HG03520 (cell line): ENCODE results near the gene GRAMD4.

Source experiments
- ATAC-seq: cut with Tn5 transposase; IDR thresholded peaks from one replicate; pipeline ENCODE4 v1.9.1; 2021; ENCODE audit warnings: mild to moderate bottlenecking, moderate library complexity; ENCODE audit not compliant: unreplicated experiment

GRAMD4 gene

DNA sequence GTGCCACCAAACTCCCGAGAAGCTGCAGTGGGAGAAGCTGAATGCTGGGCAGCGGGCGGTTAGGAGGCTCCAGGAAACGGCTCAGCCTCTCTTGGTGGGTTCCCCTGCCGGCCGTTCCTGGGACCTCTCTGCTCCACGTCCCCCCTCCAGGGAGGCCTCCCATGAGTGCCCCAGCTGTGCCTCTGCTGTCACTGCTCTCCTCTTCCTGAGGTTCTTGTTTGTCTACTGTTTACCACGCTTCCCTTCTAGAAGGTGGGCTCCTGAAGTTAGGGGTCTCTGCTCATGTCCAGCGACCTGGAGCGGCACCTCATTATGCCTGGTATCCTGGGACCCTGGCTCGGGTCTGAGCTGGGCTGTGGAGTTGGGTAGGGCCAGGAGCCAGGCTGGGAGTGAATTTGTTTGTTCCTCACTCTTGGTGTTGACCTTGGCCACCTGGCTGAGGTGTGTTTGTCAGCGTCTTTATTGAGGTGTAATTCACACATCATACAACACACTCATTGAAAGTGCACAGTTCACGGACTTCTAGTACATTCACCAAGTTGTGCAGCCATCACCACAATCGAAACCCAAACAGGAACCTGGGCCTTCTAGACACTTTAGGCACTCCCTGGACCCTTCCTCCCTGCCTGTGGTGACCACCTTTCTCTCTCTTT, 37.8 kb upstream of the GRAMD4 start:
- no peak for ATAC-seq

DNA sequence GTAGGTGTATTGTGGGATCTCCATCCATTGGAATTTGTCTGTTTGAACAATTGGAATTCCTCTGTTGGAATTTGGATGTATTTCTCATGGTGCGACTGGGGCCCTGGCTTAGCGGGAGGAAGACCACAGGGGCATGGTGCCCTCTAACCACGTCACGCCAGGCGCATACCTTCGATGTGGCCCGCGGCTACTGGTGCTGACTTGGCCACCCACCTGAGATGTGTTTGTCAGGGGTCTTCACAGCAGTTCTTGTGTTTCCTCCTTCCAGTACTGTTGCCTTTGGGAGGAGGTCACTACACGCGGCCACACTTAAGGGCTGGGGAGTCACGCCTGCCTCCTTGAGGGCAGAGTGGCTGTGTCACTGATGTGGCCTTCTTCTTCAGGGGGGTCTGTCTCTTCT, 36.6 kb upstream of the GRAMD4 start:
- ATAC-seq = no peak

DNA sequence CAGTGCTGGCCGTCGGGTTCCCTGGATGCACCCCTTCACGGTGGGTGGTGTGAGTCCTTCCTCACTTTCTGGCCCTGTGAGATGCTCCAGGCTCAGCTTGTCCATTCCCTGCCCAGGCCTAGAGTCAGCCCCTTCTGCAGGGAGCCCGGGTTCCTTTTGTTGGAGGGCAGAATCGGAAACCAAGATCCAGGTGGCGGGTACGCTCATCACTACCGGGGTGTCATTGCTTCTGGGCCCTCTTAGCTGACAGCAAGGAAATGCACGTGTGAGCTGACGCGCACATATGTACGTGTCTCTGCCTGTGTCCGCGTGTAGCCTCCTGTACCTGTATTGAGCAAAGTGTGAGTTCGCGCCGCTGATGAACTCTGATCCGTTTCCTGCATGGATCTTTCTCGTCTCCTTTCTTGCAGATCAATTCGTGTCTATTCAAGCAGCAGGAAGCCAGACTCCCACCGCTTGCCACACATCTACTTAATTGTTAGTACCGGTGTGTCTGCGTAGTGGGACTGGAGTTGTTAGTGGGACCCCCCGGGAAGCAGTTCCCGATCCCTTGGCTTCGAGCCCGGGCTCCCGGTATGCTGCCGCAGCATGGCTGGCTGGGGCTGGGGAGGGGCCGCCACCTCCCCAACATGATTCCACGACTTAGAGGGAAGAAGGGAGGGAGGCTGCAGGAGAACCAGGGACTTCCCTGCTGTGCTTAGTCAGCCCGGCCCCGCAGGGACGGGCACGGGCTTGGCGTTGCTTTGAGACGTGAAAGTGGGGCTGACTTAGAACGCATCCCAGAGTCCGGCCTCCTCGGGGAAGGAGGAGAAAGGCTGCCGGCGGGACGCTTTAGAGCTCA, 35.9 kb upstream of the GRAMD4 start:
- ATAC-seq = no peak

DNA sequence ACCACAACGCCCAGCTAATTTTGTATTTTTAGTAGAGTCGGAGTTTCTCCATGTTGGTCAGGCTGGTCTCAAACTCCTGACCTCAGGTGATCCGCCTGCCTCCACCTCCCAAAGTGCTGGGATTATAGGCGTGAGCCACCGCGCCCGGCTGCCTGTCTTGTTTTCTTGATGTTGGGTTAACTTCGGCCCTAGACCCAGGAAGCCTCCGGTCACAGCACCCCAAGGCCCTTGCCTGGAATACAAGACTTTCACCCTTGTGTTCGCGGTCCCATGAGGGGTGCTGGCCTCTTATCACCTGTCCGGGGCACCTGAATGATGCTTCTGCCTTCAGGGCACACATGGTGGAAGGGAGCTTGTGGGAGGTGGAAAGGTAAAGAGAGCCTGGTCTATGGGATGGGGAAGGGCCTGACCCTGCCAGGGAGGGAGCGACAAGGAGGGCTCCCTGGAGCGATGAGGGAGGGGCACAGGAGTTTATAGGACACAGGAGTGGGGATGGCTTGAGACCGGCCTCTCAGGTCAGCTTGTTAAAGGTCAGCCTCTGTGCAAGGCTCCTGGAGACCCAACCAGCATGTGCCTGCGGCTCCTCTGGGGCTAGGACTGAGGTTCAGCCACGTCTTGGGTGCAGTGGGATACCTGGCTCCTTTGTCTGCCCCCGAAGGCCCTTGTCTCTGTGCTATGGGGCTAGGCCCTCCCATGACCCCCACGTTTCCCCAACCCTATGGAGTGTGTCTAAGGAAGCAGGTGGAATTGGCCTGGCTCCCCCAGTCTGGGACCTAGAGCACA, 34.7 kb upstream of the GRAMD4 start:
- ATAC-seq = no peak

DNA sequence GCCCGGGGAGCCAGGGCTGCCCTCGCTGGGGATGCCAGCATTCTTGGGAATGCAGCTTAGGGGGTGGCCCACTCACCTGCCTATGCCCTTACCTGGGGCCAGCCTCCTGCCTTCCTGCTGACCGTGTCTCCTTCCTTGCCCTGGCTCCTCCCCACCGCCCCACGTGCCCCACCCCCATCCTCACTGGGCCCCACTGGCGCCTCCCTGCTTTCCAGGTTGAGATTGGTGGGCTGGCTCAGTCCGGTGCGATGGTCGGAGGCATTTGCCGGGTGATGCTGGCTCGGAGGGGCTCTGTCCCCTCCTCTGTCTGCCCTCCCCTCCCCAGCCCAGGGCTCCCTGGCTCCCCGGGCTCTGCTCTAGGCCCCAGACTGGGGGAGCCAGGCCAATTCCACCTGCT, 34.1 kb upstream of the GRAMD4 start:
- ATAC-seq = no peak

DNA sequence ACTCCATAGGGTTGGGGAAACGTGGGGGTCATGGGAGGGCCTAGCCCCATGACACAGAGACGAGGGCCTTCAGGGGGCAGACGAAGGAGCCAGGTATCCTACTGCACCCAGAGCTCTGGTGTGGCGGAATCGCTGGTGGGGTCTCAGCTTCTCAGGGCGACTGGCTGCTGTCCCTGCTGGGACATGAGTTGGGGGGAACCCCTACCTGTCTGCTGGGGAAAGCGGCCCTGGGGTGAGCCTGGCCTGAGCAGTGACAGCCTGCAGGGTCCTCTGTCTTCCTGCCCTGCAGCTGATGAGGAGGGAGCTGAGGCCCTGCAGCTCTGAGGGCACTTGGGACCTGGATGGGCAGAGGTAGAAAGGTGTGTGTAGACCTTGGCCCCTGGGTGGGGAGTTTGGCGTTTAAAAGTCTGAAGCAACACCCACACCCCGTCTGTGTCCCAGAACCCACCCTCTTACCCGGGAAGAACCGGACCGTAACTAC, 33.6 kb upstream of the GRAMD4 start:
- ATAC-seq = no peak

DNA sequence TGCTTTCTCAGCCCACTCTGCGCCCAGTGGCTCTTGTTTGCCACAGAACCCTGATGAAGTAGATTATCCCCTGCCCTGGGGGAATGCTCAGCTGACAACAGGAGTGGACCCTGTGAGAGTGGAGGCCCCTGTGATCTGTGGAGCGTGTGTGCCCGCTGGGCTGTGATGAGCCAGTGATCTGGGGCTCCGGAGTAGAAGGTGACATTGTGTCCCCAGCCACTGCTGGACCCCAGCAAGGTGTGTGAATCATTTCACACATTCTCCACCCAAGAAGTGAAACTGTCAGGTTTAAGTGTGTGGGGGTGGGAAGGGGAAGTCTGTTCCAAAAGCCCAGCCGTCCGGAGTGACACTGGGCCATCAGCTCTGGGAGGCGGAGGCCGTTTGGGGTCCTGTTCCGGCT, 33.1 kb upstream of the GRAMD4 start:
- peak; percentile 36 for ATAC-seq

DNA sequence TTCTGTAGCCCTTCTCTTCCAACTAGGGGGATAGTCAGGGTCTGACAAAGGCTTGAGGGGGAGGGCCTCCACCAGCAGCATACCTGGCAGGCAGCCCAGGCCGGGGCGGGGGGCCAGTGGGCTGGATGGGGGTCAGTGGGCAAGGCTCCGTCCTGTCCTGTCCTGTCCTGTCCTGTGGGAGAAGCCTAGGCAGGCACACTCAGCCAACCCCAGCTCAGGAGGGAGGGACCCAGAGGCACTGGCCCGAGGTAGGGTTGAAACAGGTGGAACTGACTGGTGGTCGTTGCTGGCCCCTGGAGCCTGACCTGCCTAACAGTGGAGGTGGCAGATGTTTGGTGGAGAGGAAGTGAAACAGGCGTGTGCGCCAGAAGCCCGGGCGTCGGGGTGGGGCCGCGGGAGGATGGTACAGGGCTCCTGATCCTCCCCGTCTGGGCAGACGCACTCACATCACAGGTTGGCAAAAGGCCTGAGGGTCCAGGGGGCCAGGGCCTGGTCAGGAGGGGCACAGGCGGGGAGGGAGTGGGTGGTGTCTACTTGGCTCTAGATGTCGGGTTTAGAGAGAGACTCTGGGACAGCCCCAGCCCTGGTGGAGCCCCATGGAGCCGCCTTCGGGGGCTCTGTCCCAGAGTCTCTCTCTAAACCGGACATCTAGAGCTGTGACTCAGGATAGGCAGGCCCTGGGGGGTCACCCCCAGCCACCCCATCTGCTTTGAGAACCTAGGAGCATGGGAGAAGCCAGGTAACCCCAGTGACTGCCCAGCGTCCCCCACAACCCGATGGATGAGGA, 32.5 kb upstream of the GRAMD4 start:
- ATAC-seq = peak; percentile 40

DNA sequence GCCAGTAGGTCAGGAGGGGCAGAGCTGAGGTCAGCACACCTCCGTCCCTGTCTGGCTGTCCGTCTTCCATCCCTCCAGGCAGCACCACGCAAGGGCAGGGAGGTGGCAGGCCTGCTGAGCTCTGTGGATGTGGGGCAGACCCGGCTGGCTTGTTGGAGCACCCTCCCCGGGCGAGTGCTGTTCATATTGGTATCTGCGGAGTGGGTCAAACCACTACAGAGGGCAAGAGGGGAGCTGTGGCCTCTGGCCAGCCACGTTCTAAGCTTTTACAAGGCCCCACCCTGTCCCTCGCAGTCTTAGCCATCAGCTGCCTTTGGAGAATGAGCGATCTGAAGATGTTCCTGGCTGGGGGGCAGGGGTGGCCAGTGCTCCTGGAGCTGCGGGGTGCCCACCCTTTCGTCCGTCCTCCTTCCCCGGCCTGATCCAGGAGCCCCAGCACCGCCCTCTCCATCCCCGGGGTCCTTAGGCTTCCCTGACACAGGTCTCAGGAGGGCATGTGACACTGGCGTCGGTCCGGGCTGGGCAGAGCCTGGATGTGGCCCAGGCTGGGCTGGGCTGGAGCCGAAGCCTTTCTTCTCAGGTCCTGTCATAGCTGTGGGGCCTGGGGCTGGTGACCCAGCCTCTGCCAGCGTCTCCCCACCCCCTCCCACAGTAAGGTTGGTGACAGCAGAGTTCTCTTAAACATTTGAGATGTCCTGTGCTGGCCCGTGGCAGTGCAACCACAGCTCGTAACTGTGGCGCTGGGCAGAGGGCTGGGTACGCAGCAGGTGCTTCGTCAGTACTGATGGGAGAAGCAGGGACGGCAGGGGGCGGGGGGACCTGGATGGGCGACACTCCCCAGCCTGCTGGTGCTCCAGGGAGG, 31.7 kb upstream of the GRAMD4 start:
- no peak for ATAC-seq

DNA sequence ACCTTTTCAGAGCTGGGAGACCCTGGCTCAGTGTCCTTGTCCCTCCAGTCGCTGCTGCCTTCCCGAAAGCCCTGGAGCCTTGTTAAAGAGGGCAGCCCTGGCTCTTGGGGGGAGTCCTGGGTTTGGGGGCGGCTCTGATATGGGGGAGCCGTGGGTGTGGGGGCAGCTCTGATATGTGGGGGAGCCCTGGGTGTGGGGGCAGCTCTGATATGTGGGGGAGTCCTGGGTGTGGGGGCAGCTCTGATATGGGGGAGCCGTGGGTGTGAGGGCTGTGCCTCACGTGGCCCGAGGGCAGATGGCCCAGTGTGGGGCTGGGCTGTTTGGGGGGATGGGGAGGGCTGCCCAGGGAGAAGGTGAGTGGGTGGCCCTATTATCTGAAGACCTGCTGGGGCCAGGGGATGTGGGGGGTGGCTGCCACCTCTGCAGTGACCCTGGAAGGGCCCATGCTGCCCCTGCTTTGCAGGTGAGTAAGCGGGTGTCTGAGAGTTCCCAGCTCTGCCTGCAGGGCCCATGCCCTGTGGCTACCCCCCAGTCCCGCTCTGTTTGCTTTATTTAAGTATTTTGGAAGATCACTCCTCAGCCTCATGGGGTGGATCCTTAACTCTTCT, 30.9 kb upstream of the GRAMD4 start:
- ATAC-seq = no peak

DNA sequence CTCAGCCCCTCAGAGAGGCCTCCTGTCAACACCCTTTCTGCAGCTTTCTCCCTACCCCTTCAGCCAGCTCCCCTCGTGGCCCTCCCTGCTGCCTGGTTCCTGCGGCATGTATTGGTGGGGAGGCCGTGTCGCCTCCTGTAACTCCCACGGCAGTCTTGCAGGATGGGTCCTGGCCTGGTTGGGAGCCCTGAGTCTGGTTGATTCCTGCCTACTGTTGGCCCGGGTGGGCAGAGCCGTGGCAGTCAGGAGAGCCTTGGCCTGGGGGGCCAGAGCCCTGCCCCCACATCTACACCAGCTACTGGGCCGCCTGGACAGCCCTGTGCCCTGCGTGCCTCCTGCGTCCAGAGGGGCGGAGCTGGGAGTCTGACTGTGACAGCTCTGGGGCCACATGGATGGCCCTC, 30.3 kb upstream of the GRAMD4 start:
- no peak for ATAC-seq

DNA sequence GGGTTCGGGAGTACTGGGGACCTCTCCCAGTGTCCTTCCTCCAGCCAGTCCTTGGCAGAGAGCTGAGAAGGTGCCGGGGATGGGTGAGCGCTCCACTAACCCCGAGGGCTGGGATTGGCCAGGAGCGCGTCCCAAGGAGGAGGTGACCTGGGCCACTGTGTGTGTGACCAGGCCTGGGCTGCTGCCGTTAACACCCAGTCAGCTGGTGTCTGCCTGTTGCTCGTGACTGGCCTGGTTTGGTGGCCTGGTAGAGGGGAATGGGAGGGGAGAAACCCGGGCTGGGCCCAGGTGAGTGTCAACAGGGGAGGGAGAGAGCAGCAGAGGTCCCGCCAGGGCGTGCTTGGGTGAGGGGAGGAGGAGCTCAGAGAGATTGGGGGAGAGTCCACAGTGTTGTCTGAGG, 29.9 kb upstream of the GRAMD4 start:
- no peak for ATAC-seq

DNA sequence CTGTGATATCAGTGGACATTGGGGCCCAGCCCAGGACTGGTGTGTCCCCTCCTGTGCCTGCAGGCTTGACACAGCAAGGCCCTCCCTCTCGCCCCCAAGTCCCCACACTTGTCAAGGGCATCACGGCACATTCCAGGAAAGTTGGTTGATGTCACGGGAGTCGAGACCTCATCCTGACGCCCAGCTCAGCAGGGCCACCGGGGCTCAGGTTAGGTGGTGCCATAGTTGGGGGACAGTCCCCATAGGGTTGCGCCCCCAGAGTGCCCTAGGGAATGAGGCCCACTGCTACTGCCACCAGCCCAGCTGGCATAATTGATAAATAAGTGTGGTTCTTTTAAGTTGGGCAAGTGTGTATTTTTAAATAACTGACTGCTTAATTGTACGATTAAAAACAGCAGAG, 28.3 kb upstream of the GRAMD4 start:
- ATAC-seq = no peak

DNA sequence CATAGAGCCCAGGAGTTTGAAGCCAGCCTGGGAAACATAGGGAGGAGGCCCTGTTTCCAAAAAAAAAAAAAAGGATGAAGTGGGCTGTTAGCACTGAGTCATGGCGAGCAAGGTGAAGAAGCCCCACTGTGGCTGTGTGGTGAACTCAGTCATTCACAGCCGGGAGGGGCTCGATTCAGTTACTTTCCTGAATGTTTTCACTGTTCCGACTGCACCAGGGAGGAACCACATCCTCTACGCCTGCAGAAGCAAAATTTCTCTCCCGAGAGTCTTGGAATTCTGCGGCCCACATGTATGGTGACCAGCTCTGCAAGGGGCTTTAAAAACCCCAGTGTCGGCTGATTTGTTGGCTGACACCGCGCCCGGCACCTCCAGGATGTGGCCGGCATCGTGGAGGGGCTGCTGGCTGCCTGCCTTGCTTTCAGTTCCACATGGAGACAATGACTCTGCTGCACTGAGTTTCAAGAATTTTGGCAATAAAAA, 27.8 kb upstream of the GRAMD4 start:
- no peak for ATAC-seq

DNA sequence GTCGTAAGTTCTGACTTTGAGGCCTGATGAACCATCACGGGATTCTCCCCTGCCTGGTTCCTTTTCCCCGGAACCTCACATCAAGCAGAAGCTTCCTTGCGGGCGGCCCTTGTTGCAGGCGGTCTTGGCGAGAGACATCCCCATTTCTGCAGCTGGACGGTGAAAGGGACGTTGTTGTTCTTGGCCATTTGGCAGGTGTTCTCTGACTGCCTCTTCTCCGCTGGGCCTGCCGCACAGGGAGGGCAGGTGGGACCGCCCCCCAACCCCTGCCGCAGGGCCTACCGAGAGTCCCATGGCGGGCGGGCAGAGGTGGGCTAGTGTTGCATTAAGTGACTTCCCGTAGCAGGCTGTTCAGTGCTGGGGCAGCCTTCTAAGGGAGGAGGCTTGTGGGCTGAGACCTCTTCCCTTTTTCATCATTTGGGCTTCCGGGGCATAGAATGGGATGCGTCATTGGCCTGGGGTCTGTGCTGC, 26.9 kb upstream of the GRAMD4 start:
- no peak for ATAC-seq

DNA sequence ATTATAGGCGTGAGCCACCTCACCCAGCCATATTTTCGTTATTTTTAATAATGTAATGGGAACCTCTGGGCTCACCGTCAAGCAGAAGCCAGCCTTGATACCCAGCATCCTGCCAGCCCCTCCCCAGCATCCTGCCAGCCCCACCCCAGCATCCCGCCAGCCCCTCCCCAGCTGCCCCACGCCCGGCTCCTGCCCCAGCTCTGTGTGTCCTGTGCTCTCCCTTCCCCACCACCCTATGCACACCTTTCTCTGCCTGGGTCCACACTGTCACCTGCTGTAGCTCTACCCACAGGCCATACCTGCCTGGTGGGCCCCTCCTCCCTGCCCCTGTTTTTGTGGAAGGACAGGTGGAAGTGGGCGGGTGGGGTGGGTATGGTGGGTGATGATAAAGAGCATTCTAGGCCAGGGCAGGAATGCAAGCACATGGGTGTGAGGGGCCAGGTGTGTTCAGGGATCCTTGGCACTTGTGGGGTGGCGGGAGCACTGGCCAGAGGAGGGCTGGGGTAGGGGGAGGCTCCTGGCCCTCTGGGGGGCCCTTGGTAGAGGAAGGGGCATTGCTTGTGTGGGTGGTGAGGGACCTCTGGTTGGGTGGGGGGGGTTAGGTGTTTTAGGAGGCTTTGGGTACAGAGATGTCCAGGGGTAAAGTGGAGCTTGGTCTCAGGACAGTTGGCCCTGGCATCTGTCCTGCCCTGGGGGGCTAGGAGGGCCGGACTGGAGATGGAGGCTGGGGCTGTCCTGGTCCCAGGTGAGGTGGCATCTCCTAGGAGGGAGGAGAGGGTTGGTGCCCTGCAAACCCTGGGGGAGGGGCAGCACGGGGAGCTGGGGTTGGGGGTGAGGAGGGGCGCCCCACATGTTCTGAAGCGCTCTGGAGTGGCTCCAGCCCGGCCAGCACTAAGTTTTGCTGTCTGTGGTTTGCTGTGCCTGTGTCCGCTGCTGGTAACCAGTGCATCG, 25.9 kb upstream of the GRAMD4 start:
- ATAC-seq = no peak

DNA sequence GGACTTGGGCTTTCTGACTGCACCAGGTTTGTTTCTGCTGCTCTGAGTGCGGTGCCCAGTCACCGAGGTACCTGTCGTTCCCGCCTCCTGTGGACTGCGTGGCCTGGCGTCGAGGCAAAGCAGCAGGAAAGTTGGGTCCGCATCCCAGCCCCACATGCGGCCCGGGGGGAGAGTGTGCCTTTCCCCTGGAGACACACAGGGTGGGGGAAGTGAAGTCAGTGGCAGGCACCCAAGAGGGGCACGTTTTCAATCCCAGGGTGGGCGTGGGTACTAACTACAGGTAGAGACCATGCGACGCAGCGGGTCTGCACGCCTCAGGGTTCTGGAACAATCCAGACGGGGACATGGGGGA, 25.3 kb upstream of the GRAMD4 start:
- ATAC-seq = no peak

DNA sequence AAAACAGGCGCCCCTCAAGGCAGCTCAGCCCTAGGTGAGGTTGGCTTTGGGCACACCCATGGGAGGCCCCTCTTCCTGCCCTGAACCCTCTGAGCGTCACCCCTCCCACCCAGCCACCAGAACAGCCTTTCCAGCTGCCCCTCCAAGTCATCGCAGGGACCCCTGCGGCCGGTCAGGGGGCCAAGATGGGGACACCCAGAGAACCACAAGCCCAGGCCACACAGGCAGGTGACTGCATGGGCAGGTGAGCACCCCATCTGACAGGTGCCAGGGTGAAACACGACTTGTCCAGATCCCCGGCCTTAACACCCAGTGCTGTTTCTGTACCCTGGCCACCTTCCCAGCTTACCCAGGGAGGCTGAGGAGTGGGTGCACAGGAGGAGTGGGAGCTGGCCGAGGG, 24.6 kb upstream of the GRAMD4 start:
- no peak for ATAC-seq
